OCI-LY1 (cell line): ENCODE data around the gene CDV3.

Source experiments
- H2AFZ ChIP-seq: fragments of 200-600 bp; sonication (generic), shearing (Covaris generic); 2 replicates; pipeline ENCODE4 v1.6.0; 2014; ENCODE audit warnings: antibody characterized with exemption, mild to moderate bottlenecking, low read length
- H3F3A ChIP-seq: fragments of 200-600 bp; sonication (generic), shearing (Covaris generic); 2 replicates; pipeline ENCODE4 v1.6.0; 2014; ENCODE audit warnings: mild to moderate bottlenecking, antibody characterized with exemption, low read length, moderate library complexity; ENCODE audit not compliant: insufficient read depth
- H3K27ac ChIP-seq: fragments of 200-600 bp; sonication (generic); 2 replicates; pipeline ENCODE4 v1.5.1; 2014; ENCODE audit warnings: low read length, mixed run types, mild to moderate bottlenecking, low read depth; ENCODE audit not compliant: poor library complexity, severe bottlenecking
- H3K27me3 ChIP-seq: fragments of 200-600 bp; sonication (generic); 2 replicates; pipeline ENCODE4 v1.6.0; 2014; ENCODE audit warnings: antibody characterized with exemption, mild to moderate bottlenecking, low read length, moderate library complexity; ENCODE audit not compliant: insufficient read depth
- H3K36me3 ChIP-seq: fragments of 200-600 bp; sonication (generic); 2 replicates; pipeline ENCODE4 v1.6.1; 2014; ENCODE audit warnings: mild to moderate bottlenecking, antibody characterized with exemption, low read length, moderate library complexity, mixed read lengths; ENCODE audit not compliant: insufficient read depth
- H3K4me1 ChIP-seq: fragments of 200-600 bp; sonication (generic); 2 replicates; pipeline ENCODE4 v1.5.1; 2014; ENCODE audit warnings: mild to moderate bottlenecking, low read length, moderate library complexity; ENCODE audit not compliant: insufficient read depth, severe bottlenecking
- H3K4me2 ChIP-seq: fragments of 200-600 bp; sonication (generic), shearing (Covaris generic); 2 replicates; pipeline ENCODE4 v1.6.1; 2014; ENCODE audit warnings: low read length
- H3K4me3 ChIP-seq: fragments of 200-600 bp; sonication (generic); 2 replicates; pipeline ENCODE4 v1.5.1; 2014; ENCODE audit warnings: low read length, low read depth, mild to moderate bottlenecking, mixed read lengths; ENCODE audit not compliant: poor library complexity, severe bottlenecking
- H3K79me2 ChIP-seq: fragments of 200-600 bp; shearing (Covaris generic); 2 replicates; pipeline ENCODE4 v1.6.1; 2016; ENCODE audit warnings: mixed run types, low read length, mixed read lengths; ENCODE audit not compliant: insufficient read depth
- H3K9ac ChIP-seq: fragments of 200-600 bp; sonication (generic), shearing (Covaris generic); 2 replicates; pipeline ENCODE4 v1.6.1; 2014; ENCODE audit warnings: mild to moderate bottlenecking, low read length, mixed read lengths
- H3K9me2 ChIP-seq: fragments of 200-600 bp; sonication (generic), shearing (Covaris generic); 2 replicates; pipeline ENCODE4 v1.6.1; 2014; ENCODE audit warnings: low read depth, mild to moderate bottlenecking, low read length, mixed read lengths
- H3K9me3 ChIP-seq: fragments of 200-600 bp; shearing (Covaris generic); 2 replicates; pipeline ENCODE4 v1.6.1; 2014; ENCODE audit warnings: low read length, mixed read lengths
- H4K20me1 ChIP-seq: fragments of 200-600 bp; sonication (generic), shearing (Covaris generic); 2 replicates; pipeline ENCODE4 v1.6.0; 2016; ENCODE audit warnings: mild to moderate bottlenecking, low read length; ENCODE audit not compliant: insufficient read depth
- EZH2 ChIP-seq: fragments of 200-600 bp; sonication (generic), shearing (Covaris generic); IDR thresholded peaks from 2 replicates; pipeline ENCODE4 v1.8.0; 2017; ENCODE audit warnings: borderline replicate concordance, mixed run types, mild to moderate bottlenecking, antibody characterized with exemption, low read length, moderate library complexity, mixed read lengths
- TF ChIP-seq, protein P1 (sequence below): fragments of 200-600 bp; sonication (generic), shearing (Covaris generic); IDR thresholded peaks from 2 replicates; pipeline ENCODE4 v1.5.1; 2017; ENCODE audit warnings: mild to moderate bottlenecking, antibody characterized with exemption, low read length, moderate library complexity, mixed read lengths

Gene CDV3

DNA sequence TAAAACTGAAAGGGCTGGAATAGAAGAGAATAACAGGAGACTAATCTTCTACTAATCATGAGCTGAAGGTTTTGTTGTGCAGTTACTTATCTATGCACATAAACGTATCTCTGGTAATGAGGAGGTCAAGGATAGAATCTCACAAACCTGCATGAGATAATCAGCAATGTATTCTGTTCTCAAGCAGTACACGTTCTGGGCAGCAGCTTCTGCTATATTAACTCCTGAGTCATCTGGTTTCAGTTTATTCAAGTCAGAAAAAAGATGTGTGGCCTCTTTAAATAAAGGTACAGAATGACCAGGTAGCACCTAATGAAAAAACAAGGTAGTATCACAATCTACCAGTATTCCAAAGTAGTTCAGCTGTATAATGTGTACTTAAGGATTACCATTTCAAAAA lies 34.9 kb downstream of the CDV3 start:
- Histone ChIP-seq H3K9me3 (no peaks in the 10 kb centered on the region; the same call in 1 of the 2 replicates), H3K4me1 (no peaks in the 10 kb centered on the region), H3K36me3 (peaks cover 92% of the 10 kb centered on the region), H3K79me2 (no peaks in the 10 kb centered on the region), H3K27me3 (no peaks in the 10 kb centered on the region), H3K9ac (no peak overlapping the region), H3F3A (no peaks in the 10 kb centered on the region), H3K9me2 (no peaks in the 10 kb centered on the region), H3K27ac (no peak overlapping the region), H2AFZ (no peak overlapping the region), H3K4me2 (no peak overlapping the region), H4K20me1 (no peaks in the 10 kb centered on the region), H3K4me3 (no peak overlapping the region)
- TF ChIP-seq, protein P1, sequence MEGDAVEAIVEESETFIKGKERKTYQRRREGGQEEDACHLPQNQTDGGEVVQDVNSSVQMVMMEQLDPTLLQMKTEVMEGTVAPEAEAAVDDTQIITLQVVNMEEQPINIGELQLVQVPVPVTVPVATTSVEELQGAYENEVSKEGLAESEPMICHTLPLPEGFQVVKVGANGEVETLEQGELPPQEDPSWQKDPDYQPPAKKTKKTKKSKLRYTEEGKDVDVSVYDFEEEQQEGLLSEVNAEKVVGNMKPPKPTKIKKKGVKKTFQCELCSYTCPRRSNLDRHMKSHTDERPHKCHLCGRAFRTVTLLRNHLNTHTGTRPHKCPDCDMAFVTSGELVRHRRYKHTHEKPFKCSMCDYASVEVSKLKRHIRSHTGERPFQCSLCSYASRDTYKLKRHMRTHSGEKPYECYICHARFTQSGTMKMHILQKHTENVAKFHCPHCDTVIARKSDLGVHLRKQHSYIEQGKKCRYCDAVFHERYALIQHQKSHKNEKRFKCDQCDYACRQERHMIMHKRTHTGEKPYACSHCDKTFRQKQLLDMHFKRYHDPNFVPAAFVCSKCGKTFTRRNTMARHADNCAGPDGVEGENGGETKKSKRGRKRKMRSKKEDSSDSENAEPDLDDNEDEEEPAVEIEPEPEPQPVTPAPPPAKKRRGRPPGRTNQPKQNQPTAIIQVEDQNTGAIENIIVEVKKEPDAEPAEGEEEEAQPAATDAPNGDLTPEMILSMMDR = no peak
- TF ChIP-seq EZH2 = no peak

DNA sequence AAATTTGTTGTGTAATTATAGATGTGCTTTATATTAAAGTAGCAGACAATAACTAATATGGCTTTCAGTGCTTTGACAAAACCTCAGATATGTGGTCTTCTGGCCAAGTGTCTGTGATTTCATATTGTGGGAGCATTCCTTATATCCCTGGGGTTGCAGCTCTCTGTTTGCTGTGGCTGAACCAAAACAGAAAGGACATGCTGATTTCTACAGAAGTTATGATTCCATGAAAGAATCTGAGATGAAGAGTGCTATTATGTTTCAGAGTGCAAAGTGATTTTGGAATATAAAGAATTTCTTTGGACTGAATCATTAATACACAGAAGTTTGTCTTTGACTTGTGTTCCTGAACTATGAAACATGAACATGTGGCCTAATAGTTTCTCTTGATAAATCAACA lies 36.5 kb downstream of the CDV3 start:
- H3K4me3 ChIP-seq = no peak overlapping the region
- H3K27me3 ChIP-seq = no peaks in the 10 kb centered on the region
- TF ChIP-seq, protein P1 = no peak
- no peak overlapping the region for H3K27ac ChIP-seq
- no peaks in the 10 kb centered on the region for H3F3A ChIP-seq
- H3K79me2 ChIP-seq = no peaks in the 10 kb centered on the region
- no peak overlapping the region for H3K9ac ChIP-seq
- peaks cover 94% of the 10 kb centered on the region for H3K36me3 ChIP-seq
- H3K4me1 ChIP-seq = no peaks in the 10 kb centered on the region
- H3K9me3 ChIP-seq = no peaks in the 10 kb centered on the region; the same call in 1 of the 2 replicates
- no peaks in the 10 kb centered on the region for H4K20me1 ChIP-seq
- no peak overlapping the region for H2AFZ ChIP-seq
- no peaks in the 10 kb centered on the region for H3K9me2 ChIP-seq
- H3K4me2 ChIP-seq = no peak overlapping the region

DNA sequence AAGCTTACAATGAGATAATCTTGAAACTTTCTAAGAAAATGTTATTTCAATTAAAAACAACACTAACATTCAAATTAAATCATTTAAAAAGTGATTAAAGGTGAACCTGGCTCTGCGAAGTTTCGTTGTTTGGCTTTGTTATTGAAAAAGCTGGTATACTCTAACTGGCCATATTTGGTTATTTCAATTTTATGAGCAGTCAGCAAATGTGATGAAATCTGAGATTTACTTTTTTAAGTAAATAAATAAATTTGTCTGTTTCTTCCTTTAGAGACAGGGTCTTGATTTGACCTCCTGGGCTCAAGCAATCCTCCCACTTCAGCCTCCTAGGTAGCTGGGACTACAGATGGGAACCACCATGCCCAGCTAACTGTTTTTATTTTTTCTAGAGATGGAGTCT lies 38.0 kb downstream of the CDV3 start:
- no peak overlapping the region for H3K4me3 ChIP-seq
- H3K27ac ChIP-seq = no peak overlapping the region
- H3K4me2 ChIP-seq = no peak overlapping the region
- peaks cover 97% of the 10 kb centered on the region for H3K36me3 ChIP-seq
- no peak for TF ChIP-seq EZH2
- TF ChIP-seq, protein P1 = no peak
- H3K9ac ChIP-seq = no peak overlapping the region
- H2AFZ ChIP-seq = no peak overlapping the region
- no peaks in the 10 kb centered on the region; the same call in 1 of the 2 replicates for H3K9me3 ChIP-seq
- no peaks in the 10 kb centered on the region for H4K20me1 ChIP-seq
- no peaks in the 10 kb centered on the region for H3K4me1 ChIP-seq
- no peaks in the 10 kb centered on the region for H3K27me3 ChIP-seq
- no peaks in the 10 kb centered on the region for H3F3A ChIP-seq
- H3K79me2 ChIP-seq = no peaks in the 10 kb centered on the region
- no peaks in the 10 kb centered on the region for H3K9me2 ChIP-seq
